NCI-H128 (cell line): ENCODE results near the gene ANAPC4.
"Not testable (repeated sequence)": the region's sequence is repeated elsewhere in the genome, so short reads cannot be mapped to it uniquely, and the experiment has no call there.

Experiments used
- DNase-seq: peaks from one replicate; lab custom pipeline; 2025; ENCODE audit not compliant: unreplicated experiment; lab: John Stamatoyannopoulos, UW

ANAPC4 gene

GRCh38 chr4:25376754-25377571 lies at the start of gene ANAPC4:
TSS of gene ANAPC4 (plus strand) at chr4:25377263. CDS start at chr4:25377428, 165 bp downstream.
- DNase-seq = peak; percentile 75

GRCh38 chr4:25328463-25328862 lies 48.6 kb upstream of the ANAPC4 start:
- DNase-seq = not testable (repeated sequence)

- no peak for DNase-seq
Observed at GRCh38 chr4:25330335-25330734, 46.7 kb upstream of the ANAPC4 start.

- no peak for DNase-seq
Observed at GRCh38 chr4:25330905-25331808, 45.9 kb upstream of the ANAPC4 start.

GRCh38 chr4:25343671-25344070 lies 33.4 kb upstream of the ANAPC4 start:
- no peak for DNase-seq

GRCh38 chr4:25345744-25346143 lies 31.3 kb upstream of the ANAPC4 start:
- no peak for DNase-seq

GRCh38 chr4:25346913-25347312 lies 30.1 kb upstream of the ANAPC4 start:
- no peak for DNase-seq

GRCh38 chr4:25347473-25347872 lies 29.6 kb upstream of the ANAPC4 start:
- DNase-seq = no peak

GRCh38 chr4:25347971-25348370 lies 29.1 kb upstream of the ANAPC4 start:
- no peak for DNase-seq

GRCh38 chr4:25350561-25350960 lies 26.5 kb upstream of the ANAPC4 start:
- DNase-seq = no peak

GRCh38 chr4:25351777-25352416 lies 25.2 kb upstream of the ANAPC4 start:
- no peak for DNase-seq

GRCh38 chr4:25356068-25356467 lies 21.0 kb upstream of the ANAPC4 start:
- no peak for DNase-seq

- no peak for DNase-seq
Observed at GRCh38 chr4:25358515-25359275, 18.4 kb upstream of the ANAPC4 start.

- DNase-seq = no peak
Observed at GRCh38 chr4:25361253-25361652, 15.8 kb upstream of the ANAPC4 start.

- DNase-seq = no peak
Observed at GRCh38 chr4:25367004-25367621, 9.9 kb upstream of the ANAPC4 start.

- no peak for DNase-seq
Observed at GRCh38 chr4:25367877-25368276, 9.2 kb upstream of the ANAPC4 start.

- no peak for DNase-seq
Observed at GRCh38 chr4:25368315-25368714, 8.7 kb upstream of the ANAPC4 start.

GRCh38 chr4:25370242-25370641 lies 6.8 kb upstream of the ANAPC4 start:
- no peak for DNase-seq

- DNase-seq = not testable (repeated sequence)
Observed at GRCh38 chr4:25372549-25372948, 4.5 kb upstream of the ANAPC4 start.
